K562 (cell line): ENCODE measurements around the gene TSHZ1. TPM values are rescaled to one million over a fixed set of nuclear protein-coding genes. Genes with fewer than 3 reads are reported as not detected.

Experiments
- ATAC-seq: fragments of 200-7000 bp; cut with Tn5 transposase; 3 replicates; pipeline ENCODE4 v1.9.1; 2020; ENCODE audit warnings: moderate library complexity
- Bru-seq: library from RNA; stranded (reverse); fragments of 400-500 nt; gene quantifications from one replicate; lab custom pipeline; 2021; lab: Mats Ljungman, UMichigan
- BruChase-seq, 2 experiments: library from RNA; stranded (reverse); fragments of 400-500 nt; gene quantifications; one replicate each; lab custom pipeline; 2021; lab: Mats Ljungman, UMichigan
- BruUV-seq: library from RNA; stranded (reverse); fragments of 400-500 nt; replicated peaks from 2 replicates; lab custom pipeline; 2021; lab: Mats Ljungman, UMichigan
- CTCF ChIA-PET: fragments of 300-600 bp; formaldehyde crosslinking; extraction: SDS; loops from one replicate; lab custom pipeline; 2021; ENCODE audit warnings: low intra/inter-chr PET ratio; lab: Yijun Ruan, JAX
- POLR2A ChIA-PET: fragments of 300-600, 350-650 bp; sonication (Branson Sonifier 250); formaldehyde crosslinking; extraction: SDS; loops from one replicate; lab custom pipeline; 2021; ENCODE audit warnings: antibody characterized with exemption, inconsistent platforms; lab: Yijun Ruan, JAX
- DNase-seq, 4 experiments: peaks; one replicate each; pipeline versions ENCODE4 v3.0.0 to v3.0.0-alpha.2; 2011 to 2018; ENCODE audit warnings: low spot score in 3 of 4, mixed read lengths in 3 of 4; ENCODE audit errors: extremely low read depth in 1 of 4
- FAIRE-seq: peaks from 2 replicates; lab custom pipeline; 2011; peaks lifted over from hg19 to GRCh38; lab: Jason Lieb, UNC
- H2AFZ ChIP-seq: 2 replicates; pipeline ENCODE4 v1.6.0; 2011; ENCODE audit warnings: low read depth, low read length, control low read depth, inconsistent platforms
- H3K27ac ChIP-seq: fragments of 200-600 bp; 3 replicates; pipeline ENCODE4 v1.8.0; 2011; ENCODE audit warnings: low read depth, mild to moderate bottlenecking, control low read depth, inconsistent platforms, low read length, moderate library complexity, mixed read lengths; ENCODE audit errors: extremely low read depth
- H3K27me3 ChIP-seq, 2 experiments: fragments of 300-600 bp in 1 of 2; 2 replicates in 1 of 2; 3 replicates in 1 of 2; pipeline versions ENCODE4 v1.6.0 to v1.8.0; 2011; ENCODE audit warnings: inconsistent platforms in 2 of 2, low read length in 2 of 2, mild to moderate bottlenecking in 1 of 2, mixed read lengths in 1 of 2, moderate library complexity in 1 of 2; ENCODE audit not compliant: control insufficient read depth in 2 of 2, insufficient read depth in 2 of 2
- H3K36me3 ChIP-seq: fragments of 300-600 bp; 3 replicates; pipeline ENCODE4 v1.8.0; 2011; ENCODE audit warnings: mild to moderate bottlenecking, low read length, inconsistent platforms; ENCODE audit not compliant: control insufficient read depth, insufficient read depth
- H3K4me1 ChIP-seq, 2 experiments: fragments of 200-600 bp in 1 of 2; replicated peaks in 1 of 2; 2 replicates in 1 of 2; 3 replicates in 1 of 2; pipeline versions ENCODE4 v1.5.1 to v1.8.0; 2011; ENCODE audit warnings: inconsistent platforms in 2 of 2, low read length in 2 of 2, mild to moderate bottlenecking in 1 of 2, mixed read lengths in 1 of 2, moderate library complexity in 1 of 2; ENCODE audit not compliant: control insufficient read depth in 2 of 2, insufficient read depth in 2 of 2
- H3K4me2 ChIP-seq: 2 replicates; pipeline ENCODE4 v1.6.1; 2011; ENCODE audit warnings: low read length, control low read depth, inconsistent platforms, mixed read lengths; ENCODE audit not compliant: insufficient read depth
- H3K4me3 ChIP-seq: fragments of 200-600 bp; sonication (generic), shearing (Covaris generic); 2 replicates; pipeline ENCODE4 v1.5.1; 2016; ENCODE audit warnings: control low read depth, inconsistent platforms
- H3K79me2 ChIP-seq: fragments of 200-600 bp; 3 replicates; pipeline ENCODE4 v1.8.0; 2011; ENCODE audit warnings: low read length, inconsistent platforms; ENCODE audit not compliant: control insufficient read depth, insufficient read depth
- H3K9ac ChIP-seq, 2 experiments: 2 replicates each; pipeline versions ENCODE4 v1.6.0 to v1.6.1; 2011; ENCODE audit warnings: low read depth in 2 of 2, low read length in 2 of 2, control low read depth in 1 of 2, inconsistent platforms in 1 of 2, mild to moderate bottlenecking in 1 of 2, mixed read lengths in 1 of 2; ENCODE audit not compliant: insufficient read depth in 1 of 2
- H3K9me1 ChIP-seq: one replicate; pipeline ENCODE4 v1.6.0; 2011; ENCODE audit warnings: inconsistent platforms, mild to moderate bottlenecking, low read length, moderate library complexity; ENCODE audit not compliant: control insufficient read depth, insufficient read depth
- H3K9me3 ChIP-seq: replicated peaks from 2 replicates; pipeline ENCODE4 v1.5.1; 2011; ENCODE audit warnings: low read depth, low read length, inconsistent platforms; ENCODE audit not compliant: control insufficient read depth, insufficient read depth
- H4K20me1 ChIP-seq: replicated peaks from 2 replicates; pipeline ENCODE4 v1.6.1; 2011; ENCODE audit warnings: low read length, inconsistent platforms, mixed read lengths; ENCODE audit not compliant: control insufficient read depth, insufficient read depth
- ATF1 ChIP-seq, 2 experiments: fragments of 450-650 bp in 1 of 2; IDR thresholded peaks; 2 replicates each; pipeline ENCODE4 v1.6.1; 2016; ENCODE audit warnings: missing compliant biosample characterization in 1 of 2, missing genetic modification characterization in 1 of 2
- CREM ChIP-seq: IDR thresholded peaks from 2 replicates; pipeline ENCODE4 v1.6.1; 2014; ENCODE audit warnings: antibody characterized with exemption, low read depth
- GABPB2 ChIP-seq: fragments of 250-450 bp; sonication (Bioruptor Pico); conservative IDR thresholded peaks from 2 replicates; pipeline ENCODE4 v1.5.1; 2021; ENCODE audit warnings: mild to moderate bottlenecking
- GTF2E2 ChIP-seq: fragments of 200-800 bp; sonication (Bioruptor generic); IDR thresholded peaks from 2 replicates; pipeline ENCODE4 v1.6.1; 2016; ENCODE audit warnings: missing genetic modification characterization, missing compliant biosample characterization
- L3MBTL2 ChIP-seq: fragments of 450-650 bp; IDR thresholded peaks from 2 replicates; pipeline ENCODE4 v1.6.1; 2016; ENCODE audit warnings: mild to moderate bottlenecking, moderate library complexity
- MEIS2 ChIP-seq: fragments of 450-650 bp; IDR thresholded peaks from 2 replicates; pipeline ENCODE4 v1.6.1; 2014; ENCODE audit warnings: mild to moderate bottlenecking; ENCODE audit not compliant: partially characterized antibody
- PKNOX1 ChIP-seq: fragments of 450-650 bp; IDR thresholded peaks from 2 replicates; pipeline ENCODE4 v1.6.1; 2016
- POLR2H ChIP-seq: IDR thresholded peaks from 2 replicates; pipeline ENCODE4 v1.6.1; 2016; ENCODE audit warnings: missing genetic modification characterization, low read depth, mild to moderate bottlenecking, control low read depth, missing compliant biosample characterization, moderate library complexity
- SUPT5H ChIP-seq: fragments of 450-650 bp; IDR thresholded peaks from 2 replicates; pipeline ENCODE4 v1.6.1; 2016
- TAF1 ChIP-seq: IDR thresholded peaks from 2 replicates; pipeline ENCODE4 v1.6.1; 2011; ENCODE audit warnings: mild to moderate bottlenecking, low read length, moderate library complexity; ENCODE audit not compliant: insufficient read depth, control insufficient read depth, severe bottlenecking; ENCODE audit errors: extremely low read depth
- TAF9B ChIP-seq: fragments of 450-650 bp; IDR thresholded peaks from 2 replicates; pipeline ENCODE4 v1.6.1; 2018; ENCODE audit warnings: mild to moderate bottlenecking; ENCODE audit not compliant: partially characterized antibody
- ZNF644 ChIP-seq: fragments of 200-800 bp; sonication (Bioruptor generic); IDR thresholded peaks from 2 replicates; pipeline ENCODE4 v1.6.1; 2016; ENCODE audit warnings: low read depth, missing genetic modification characterization, missing compliant biosample characterization
- ZNF766 ChIP-seq: fragments of 200-800 bp; sonication (Bioruptor generic); conservative IDR thresholded peaks from 2 replicates; pipeline ENCODE4 v1.6.1; 2016; ENCODE audit warnings: missing genetic modification characterization, missing compliant biosample characterization
- ZNF780A ChIP-seq: fragments of 250-450 bp; sonication (Bioruptor Pico); IDR thresholded peaks from 2 replicates; pipeline ENCODE4 v1.5.0; 2021; ENCODE audit warnings: mild to moderate bottlenecking
- WGBS: fragments of 100-300 bp; shearing (Covaris generic); methylation state at CpG from one replicate; pipeline ENCODE4 v1.1.6; 2016; ENCODE audit warnings: low coverage, mixed read lengths; ENCODE audit not compliant: insufficient coverage; ENCODE audit errors: missing lambda C conversion rate; 5-methylcytosine and 5-hydroxymethylcytosine counted together
- in situ Hi-C: fragments of 300-500 bp; cut with MboI; formaldehyde crosslinking; loops from 4 replicates; pipeline ENCODE4 v1.15.0; 2018; ENCODE audit warnings: inconsistent platforms, mixed read lengths
- intact Hi-C: fragments of 100-400 bp; cut with micrococcal nuclease; formaldehyde crosslinking; loops from 2 replicates; pipeline ENCODE4 v1.14.2; 2022
- long read RNA-seq, 3 experiments: library from polyadenylated mRNA in 2 of 3; library from RNA in 1 of 3; unstranded in 2 of 3; stranded (forward) in 1 of 3; transcript quantifications; one replicate each; pipeline ENCODE4 v2.0.0, GENCODE V29; 2019 to 2022
- polyA minus RNA-seq, 3 experiments: library from RNA; depleted of rRNA, polyadenylated mRNA; stranded (reverse); fragments of >200 nt; gene quantifications; 2 replicates each; pipeline ENCODE4 v1.2.3, GENCODE V29; 2011
- polyA plus RNA-seq, 8 experiments: library from polyadenylated mRNA; depleted of rRNA in 4 of 8; stranded (reverse) in 5 of 8; unstranded in 3 of 8; fragments of >200 nt; fragmentation: Nextera tagmentation in 2 of 8; fragmentation: Illumina TruSeq in 1 of 8; extraction: Ambion mirVana in 2 of 8; extraction: Trizol in 1 of 8; gene quantifications; 2 replicates each; pipeline versions ENCODE4 v1.2.1 to v1.2.3, GENCODE V29; 2011 to 2014; ENCODE audit warnings: inconsistent platforms in 1 of 8, missing spikeins in 1 of 8
- total RNA-seq, 7 experiments: library from RNA; depleted of rRNA in 6 of 7; stranded (reverse); fragments of >200 nt in 6 of 7; fragmentation: Illumina TruSeq in 2 of 7; extraction: Trizol in 2 of 7; gene quantifications; 2 replicates each; pipeline versions ENCODE4 v1.2.1 to v1.2.3, GENCODE V29; 2011 to 2021; ENCODE audit warnings: low replicate concordance in 1 of 7
- TF ChIP-seq, protein P1 (sequence below): fragments of 450-650 bp; IDR thresholded peaks from 2 replicates; pipeline ENCODE4 v1.6.1; 2016; ENCODE audit warnings: missing biosample characterization, missing genetic modification characterization

Gene TSHZ1
- 1.8 and 2.1 TPM in 2 replicates for total RNA-seq (2011; cell fraction: chromatin; rRNA removed; ENCODE audit: low replicate concordance)
- total RNA-seq (2011; cell fraction: nucleolus; rRNA removed) = 1.0 and 1.4 TPM in 2 replicates
- 1.5 and 1.9 TPM in 2 replicates for total RNA-seq (2011; cell fraction: nucleoplasm; rRNA removed)
- total RNA-seq (2014; rRNA removed) (4.1 and 4.8 TPM in 2 replicates), total RNA-seq (2014; rRNA removed; fragmentation: Illumina TruSeq; extraction: Trizol) (2.7 TPM in 2 replicates), total RNA-seq (2015; rRNA removed; fragmentation: Illumina TruSeq; extraction: Trizol) (3.6 TPM in 2 replicates), total RNA-seq (2021) (6.3 and 7.2 TPM in 2 replicates), polyA plus RNA-seq (2011; rRNA removed) (1.5 and 2.5 TPM in 2 replicates), polyA plus RNA-seq (2014; fragmentation: Illumina TruSeq; extraction: Trizol) (4.5 and 5.3 TPM in 2 replicates), polyA plus RNA-seq (2014; fragmentation: Nextera tagmentation; extraction: Ambion mirVana) (1 to 10 TPM; 1.1 TPM), polyA plus RNA-seq (2014; rRNA removed) (2.6 and 2.9 TPM in 2 replicates), polyA minus RNA-seq (2011; rRNA and poly(A)+ RNA removed) (1.9 and 2.6 TPM in 2 replicates), Bru-seq, nascent RNA (percentile 63 among the genes with signal in this experiment), BruChase-seq, experiment 1, labeled RNA remaining after a 2-hour chase (percentile 66 among the genes with signal in this experiment), BruChase-seq, experiment 2, labeled RNA remaining after a 6-hour chase (percentile 60 among the genes with signal in this experiment)
- polyA plus RNA-seq (2011; cell fraction: cytosol; rRNA removed) = 2.0 TPM in 2 replicates
- 2.0 and 2.4 TPM in 2 replicates for polyA plus RNA-seq (2011; cell fraction: nucleus; rRNA removed)
- polyA plus RNA-seq (2012) = 4.6 and 5.5 TPM in 2 replicates
- 3.2 and 4.6 TPM in 2 replicates for polyA minus RNA-seq (2011; cell fraction: cytosol; rRNA and poly(A)+ RNA removed)
- 1.9 and 2.7 TPM in 2 replicates for polyA minus RNA-seq (2011; cell fraction: nucleus; rRNA and poly(A)+ RNA removed)
- long read RNA-seq, experiment 1, full-length matches to known transcripts = 25 of 25 reads
- long read RNA-seq, experiment 1, partial matches to known transcripts = 0 of 25 reads
- long read RNA-seq, experiment 1, other reads (novel, unspliced or antisense) = 0 of 25 reads
- long read RNA-seq, experiment 2, full-length matches to known transcripts = 7 of 8 reads
- long read RNA-seq, experiment 2, partial matches to known transcripts = 0 of 8 reads
- long read RNA-seq, experiment 2, other reads (novel, unspliced or antisense) = 1 of 8 reads
- long read RNA-seq, experiment 3 = 0 reads

GRCh38 chr18:75210274-75211001 is at the start of gene TSHZ1:
Gene TSHZ1 (plus strand): TSS chr18:75210797. CDS start chr18:75211877, 1,080 bp downstream.
- FAIRE-seq (peak; percentile 93), DNase-seq (peak; percentile 13 to 85 (median 42)), ATAC-seq (peak; percentile 59)
- intact Hi-C loops = no loop called here
- Histone ChIP-seq H3K27me3 (no peaks in the 10 kb centered on the region), H3K4me1 (peaks cover 13 to 30% of the 10 kb centered on the region in 2 experiments; a peak in 4 of 5 replicates), H4K20me1 (no peaks in the 10 kb centered on the region; the same call in 1 of the 2 replicates), H2AFZ (peak within 1 kb of the TSS; percentile 95), H3K4me2 (peak within 1 kb of the TSS; percentile 82), H3K9me1 (peaks cover 3% of the 10 kb centered on the region), H3K27ac (peak within 1 kb of the TSS; percentile 93), H3K36me3 (no peaks in the 10 kb centered on the region), H3K4me3 (peak within 1 kb of the TSS; percentile 71), H3K79me2 (peaks cover 43% of the 10 kb centered on the region), H3K9me3 (no peaks in the 10 kb centered on the region), H3K9ac (peak within 1 kb of the TSS; percentile 78 to 95)
- BruUV-seq = no TSS peak
- under 1% methylated on average over 10 of the region's 15 CpGs for WGBS
- in situ Hi-C loops = no loop called here
- POLR2A ChIA-PET = interaction anchor here (0.5 to 1.5 kb wide), 6 partner anchors 8 to 583 kb away, joined by 3 to 5 read pairs (median 4); no protein-coding TSS in a partner anchor
- CTCF ChIA-PET = no interaction called here
- TF ChIP-seq ZNF766 (no peak), ZNF644 (tag) (no peak), PKNOX1 (peak; percentile 98), L3MBTL2 (peak; percentile 40; the same call in 1 of the 2 replicates), ATF1 (CRISPR knock-in tag; IDR thresholded peaks at IDR 0.05) (no peak), ATF1 (tag; IDR thresholded peaks at IDR 0.05) (peak; percentile 80), ZNF780A (CRISPR knock-in tag) (no peak), TAF9B (peak; percentile 19), POLR2H (tag) (peak; percentile 48; the same call in 1 of the 2 replicates), SUPT5H (peak; percentile 57; the same call in 1 of the 2 replicates), MEIS2 (peak; percentile 98), GTF2E2 (tag) (0 out of 2 replicates have a peak, but pooled peaks have one; percentile 33), TAF1 (peak; percentile 79), GABPB2 (no peak), CREM (peak; percentile 80)
- TF ChIP-seq, protein P1, sequence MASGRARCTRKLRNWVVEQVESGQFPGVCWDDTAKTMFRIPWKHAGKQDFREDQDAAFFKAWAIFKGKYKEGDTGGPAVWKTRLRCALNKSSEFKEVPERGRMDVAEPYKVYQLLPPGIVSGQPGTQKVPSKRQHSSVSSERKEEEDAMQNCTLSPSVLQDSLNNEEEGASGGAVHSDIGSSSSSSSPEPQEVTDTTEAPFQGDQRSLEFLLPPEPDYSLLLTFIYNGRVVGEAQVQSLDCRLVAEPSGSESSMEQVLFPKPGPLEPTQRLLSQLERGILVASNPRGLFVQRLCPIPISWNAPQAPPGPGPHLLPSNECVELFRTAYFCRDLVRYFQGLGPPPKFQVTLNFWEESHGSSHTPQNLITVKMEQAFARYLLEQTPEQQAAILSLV (tag) = no peak
